Stimulated activated CD8-positive, alpha-beta memory T cell treated with anti-CD3 and anti-CD28 coated beads, Interleukin-2, amount 100 ng/mL, for 48 hours (primary cell): ENCODE data around the gene CFAP65.

Experiments used
- DNase-seq, 2 donors: peaks; one replicate each; pipeline ENCODE4 v3.0.0-alpha.2; 2020; ENCODE audit warnings: low read depth in 2 of 2

Gene CFAP65

GRCh38 chr2:219059725-219060682 lies 18.7 kb upstream of the CFAP65 start:
- no peak for DNase-seq

GRCh38 chr2:219059375-219059724 lies 18.0 kb upstream of the CFAP65 start:
- no peak for DNase-seq

- DNase-seq, result no peak
These were observed 17.4 kb upstream of the CFAP65 start for GRCh38 chr2:219058541-219059374.

GRCh38 chr2:219057709-219058540 lies 16.6 kb upstream of the CFAP65 start:
- DNase-seq, result peak; percentile 65 to 73

GRCh38 chr2:219056896-219057708 lies 15.8 kb upstream of the CFAP65 start:
- DNase-seq, result no peak

- DNase-seq, result no peak
These were observed 15.0 kb upstream of the CFAP65 start for GRCh38 chr2:219056176-219056895.

GRCh38 chr2:219054956-219055903 lies 13.9 kb upstream of the CFAP65 start:
- no peak for DNase-seq

- no peak for DNase-seq
These were observed 8.0 kb upstream of the CFAP65 start for GRCh38 chr2:219049282-219049681.

GRCh38 chr2:219045937-219046550 lies 4.7 kb upstream of the CFAP65 start:
- DNase-seq, result no peak

GRCh38 chr2:219042750-219043149 lies 1.4 kb upstream of the CFAP65 start:
- no peak for DNase-seq

- DNase-seq, result no peak
These were observed 841 bp upstream of the CFAP65 start for GRCh38 chr2:219042157-219042556.

GRCh38 chr2:219038600-219038999 lies 2.7 kb downstream of the CFAP65 start:
- DNase-seq, result no peak

GRCh38 chr2:219037783-219038499 lies 3.4 kb downstream of the CFAP65 start:
- DNase-seq, result no peak

- no peak for DNase-seq
These were observed 5.4 kb downstream of the CFAP65 start for GRCh38 chr2:219035942-219036341.

- DNase-seq, result no peak
These were observed 6.5 kb downstream of the CFAP65 start for GRCh38 chr2:219034823-219035222.

GRCh38 chr2:219032051-219032745 lies 9.1 kb downstream of the CFAP65 start:
- DNase-seq, result no peak

GRCh38 chr2:219031005-219031738 lies 10.1 kb downstream of the CFAP65 start:
- DNase-seq, result no peak
